Body of pancreas (tissue), 4 donors: Measurements from ENCODE around the gene BEAN1. TPM values are rescaled to one million over a fixed set of nuclear protein-coding genes. Genes with fewer than 3 reads are reported as not detected.

ENCODE experiments used
- ATAC-seq: fragments of 150-250 bp; one replicate; pipeline ENCODE4 v1.9.1; 2016
- DNase-seq, 4 donors: peaks; one replicate each; pipeline ENCODE4 v3.0.0-alpha.2; 2019
- H3K27ac ChIP-seq, 4 donors: fragments of 200-600 bp; sonication (generic); 1 replicate in 3 of 4; 2 replicates in 1 of 4; pipeline versions ENCODE4 v1.5.1 to v1.6.1; 2016 to 2019; ENCODE audit warnings: mild to moderate bottlenecking in 1 of 4, mixed read lengths in 1 of 4, moderate library complexity in 1 of 4
- H3K27me3 ChIP-seq, 2 donors: fragments of 200-600 bp; sonication (generic); one replicate each; pipeline ENCODE4 v1.6.0; 2016; ENCODE audit warnings: mild to moderate bottlenecking in 1 of 2
- H3K36me3 ChIP-seq, 2 donors: fragments of 200-600 bp; sonication (generic); replicated peaks in 1 of 2; 2 replicates each; pipeline ENCODE4 v1.5.1; 2016; ENCODE audit warnings: low read depth in 2 of 2; ENCODE audit not compliant: insufficient read depth in 1 of 2
- H3K4me1 ChIP-seq: fragments of 200-600 bp; sonication (generic); one replicate; pipeline ENCODE4 v1.6.0; 2016
- H3K4me3 ChIP-seq, 2 donors: fragments of 200-600 bp; sonication (generic); 1 replicate in 1 of 2; 2 replicates in 1 of 2; pipeline ENCODE4 v1.5.1; 2016 to 2019
- H3K9me3 ChIP-seq, 3 donors: fragments of 200-600 bp; sonication (generic); 1 replicate in 2 of 3; 2 replicates in 1 of 3; pipeline ENCODE4 v1.5.1; 2016
- CTCF ChIP-seq, 7 experiments: fragments of 450-650 bp in 4 of 7; fragments of 200-600 bp in 3 of 7; sonication (generic) in 3 of 7; IDR thresholded peaks; one replicate each; pipeline ENCODE4 v1.5.1; 2016 to 2019; ENCODE audit warnings: antibody characterized with exemption in 7 of 7
- POLR2A ChIP-seq, 3 donors: fragments of 450-650 bp; IDR thresholded peaks; one replicate each; pipeline ENCODE4 v1.6.1; 2016; ENCODE audit warnings: antibody characterized with exemption in 3 of 3, mild to moderate bottlenecking in 2 of 3
- WGBS, 2 donors: methylation state at CpG; one replicate each; pipeline ENCODE4 v1.1.5; 2017; 5-methylcytosine and 5-hydroxymethylcytosine counted together
- intact Hi-C: fragments of 100-400 bp; cut with DNase I; formaldehyde crosslinking; loops from one replicate; pipeline ENCODE4 v1.15.1; 2023
- total RNA-seq, 2 donors: library from RNA; depleted of rRNA; stranded (reverse); fragments of >200 nt; gene quantifications; one replicate each; pipeline ENCODE4 v1.1.0, GENCODE V29; 2016

Gene BEAN1
- total RNA-seq, 2 donors from 2014 or later: not detected

GRCh38 chr16:66434619-66435430 lies 7.7 kb downstream of the BEAN1 start:
- no peaks in the 10 kb centered on the region for H3K27me3 ChIP-seq
- H3K36me3 ChIP-seq: no peaks in the 10 kb centered on the region
- intact Hi-C loops: no loop called here
- no peaks in the 10 kb centered on the region for H3K4me1 ChIP-seq
- WGBS, 2 donors: 64 to 68% methylated on average over 8 to 9 of the region's 9 CpGs
- no peaks in the 10 kb centered on the region for H3K9me3 ChIP-seq
- TF ChIP-seq POLR2A (IDR thresholded peaks at IDR 0.05) (no peak), CTCF (IDR thresholded peaks at IDR 0.05) (no peak)
- ATAC-seq (no peak), DNase-seq (no peak)
- H3K4me3 ChIP-seq: no peak overlapping the region
- H3K27ac ChIP-seq: no peak overlapping the region

DNA sequence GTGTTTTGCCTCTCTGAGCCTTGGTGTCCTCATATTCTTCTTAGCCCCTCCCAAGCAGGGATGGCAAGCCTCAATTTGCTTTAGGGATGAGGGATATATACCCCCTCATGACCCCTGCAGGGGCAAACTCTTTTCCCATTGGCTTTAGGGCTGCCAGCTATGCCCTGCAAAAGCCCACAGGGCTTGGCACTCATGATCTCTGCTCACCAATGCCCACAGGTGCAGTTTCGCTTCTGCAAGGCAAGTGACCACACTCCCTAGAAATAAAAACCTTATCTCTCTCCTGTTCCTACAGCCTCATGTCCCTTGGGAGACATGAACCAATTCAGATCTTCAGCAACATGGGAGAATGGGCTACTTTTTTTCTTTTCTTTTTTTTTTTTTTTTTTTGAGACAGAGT lies 8.8 kb downstream of the BEAN1 start:
- no peak for ATAC-seq
- no peaks in the 10 kb centered on the region for H3K27me3 ChIP-seq
- WGBS, 2 donors: 88 to 94% methylated on average over 1 of the region's 1 CpG

GRCh38 chr16:66437391-66437945 lies 10.4 kb downstream of the BEAN1 start:
- Histone ChIP-seq H3K27ac (no peak overlapping the region), H3K9me3 (no peaks in the 10 kb centered on the region), H3K4me3 (no peak overlapping the region), H3K27me3 (no peaks in the 10 kb centered on the region), H3K4me1 (no peaks in the 10 kb centered on the region), H3K36me3 (no peaks in the 10 kb centered on the region)
- DNase-seq (no peak), ATAC-seq (no peak)
- intact Hi-C loops: no loop called here
- WGBS, 2 donors: 56 to 68% methylated on average over 7 to 15 of the region's 15 CpGs
- TF ChIP-seq CTCF (IDR thresholded peaks at IDR 0.05) (no peak), POLR2A (IDR thresholded peaks at IDR 0.05) (no peak)

More for the DNA sequence above, 8.8 kb downstream of the BEAN1 start:
- TF ChIP-seq POLR2A (IDR thresholded peaks at IDR 0.05) (no peak), CTCF (IDR thresholded peaks at IDR 0.05) (no peak)
- intact Hi-C loops: no loop called here
- no peak for DNase-seq
- no peak overlapping the region for H3K4me3 ChIP-seq
- H3K36me3 ChIP-seq: no peaks in the 10 kb centered on the region
- H3K9me3 ChIP-seq: no peaks in the 10 kb centered on the region
- H3K4me1 ChIP-seq: no peaks in the 10 kb centered on the region
- no peak overlapping the region for H3K27ac ChIP-seq

DNA sequence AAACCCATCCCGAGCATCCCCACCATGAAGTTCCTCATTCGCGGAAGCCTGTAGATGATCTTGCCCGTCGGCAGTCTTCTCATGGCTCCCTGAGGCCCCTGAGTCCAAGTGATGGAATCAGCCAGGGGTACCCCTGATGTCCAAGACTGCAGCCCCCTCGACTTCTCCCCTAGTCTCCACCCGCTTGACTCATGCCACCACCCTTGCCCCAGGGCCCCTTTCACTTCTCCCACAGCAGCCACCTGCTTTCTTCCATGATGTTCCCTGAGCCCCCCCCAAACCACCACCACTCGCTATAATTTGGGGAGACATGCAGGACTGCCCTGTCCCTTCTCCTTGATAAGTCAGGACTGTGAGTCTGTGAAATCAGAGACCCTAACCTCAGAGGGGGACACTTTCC lies 11.4 kb downstream of the BEAN1 start:
- no peak for TF ChIP-seq CTCF (IDR thresholded peaks at IDR 0.05)
- TF ChIP-seq POLR2A (IDR thresholded peaks at IDR 0.05): no peak
- no peaks in the 10 kb centered on the region for H3K36me3 ChIP-seq
- no peak for DNase-seq
- 64 to 76% methylated on average over 8 of the region's 8 CpGs for WGBS, 2 donors
- no peak overlapping the region for H3K4me3 ChIP-seq
- intact Hi-C loops: no loop called here
- no peaks in the 10 kb centered on the region for H3K4me1 ChIP-seq
- H3K9me3 ChIP-seq: no peaks in the 10 kb centered on the region
- H3K27ac ChIP-seq: no peak overlapping the region
- no peak for ATAC-seq
- no peaks in the 10 kb centered on the region for H3K27me3 ChIP-seq
